Right renal pelvis (tissue), 4 donors: ENCODE results near the gene VAPB. TPM values are rescaled to one million over a fixed set of nuclear protein-coding genes. Genes with fewer than 3 reads are reported as not detected.
"Not testable (repeated sequence)": the region's sequence is repeated elsewhere in the genome, so short reads cannot be mapped to it uniquely, and the experiment has no call there.

Experiments used
- DNase-seq, 4 donors: peaks; one replicate each; pipeline ENCODE4 v3.0.0-alpha.2; 2013; ENCODE audit warnings: low read depth in 4 of 4, low spot score in 3 of 4, missing footprints in 1 of 4
- polyA plus RNA-seq, 4 donors: library from polyadenylated mRNA; unstranded; fragments of 120-200 nt; gene quantifications; one replicate each; pipeline ENCODE4 v1.2.1, GENCODE V29; 2013; ENCODE audit not compliant: insufficient read length in 4 of 4

The VAPB gene, protein sequence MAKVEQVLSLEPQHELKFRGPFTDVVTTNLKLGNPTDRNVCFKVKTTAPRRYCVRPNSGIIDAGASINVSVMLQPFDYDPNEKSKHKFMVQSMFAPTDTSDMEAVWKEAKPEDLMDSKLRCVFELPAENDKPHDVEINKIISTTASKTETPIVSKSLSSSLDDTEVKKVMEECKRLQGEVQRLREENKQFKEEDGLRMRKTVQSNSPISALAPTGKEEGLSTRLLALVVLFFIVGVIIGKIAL
- 10 to 100 TPM; 50.0 to 65.8 (median 63.2) TPM for polyA plus RNA-seq

DNA sequence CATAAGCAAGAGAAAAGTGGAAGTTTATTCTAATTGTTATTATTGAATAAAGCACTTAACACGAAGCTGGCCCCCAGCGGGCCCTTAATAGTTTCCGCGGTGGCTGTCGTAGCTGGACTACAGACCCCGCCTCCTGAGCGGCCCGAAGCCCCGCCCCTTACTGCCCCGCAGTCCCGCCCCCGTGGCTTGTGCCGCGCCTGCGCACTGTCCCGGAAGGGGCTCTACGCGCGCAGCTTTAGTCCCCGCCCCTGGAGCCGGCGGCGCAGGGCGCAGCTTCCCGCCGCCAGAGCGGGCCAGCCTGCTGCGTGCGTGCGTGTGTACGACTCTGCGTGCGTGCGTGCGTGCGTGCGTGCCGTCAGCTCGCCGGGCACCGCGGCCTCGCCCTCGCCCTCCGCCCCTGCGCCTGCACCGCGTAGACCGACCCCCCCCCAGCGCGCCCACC lies at the start of gene VAPB:
Gene VAPB (plus strand): TSS at position 348 of the 442 bp plus-strand sequence. CDS start 231 bp downstream, outside the sequence.
- peak; percentile 88 to 90 (median 89) for DNase-seq

DNA sequence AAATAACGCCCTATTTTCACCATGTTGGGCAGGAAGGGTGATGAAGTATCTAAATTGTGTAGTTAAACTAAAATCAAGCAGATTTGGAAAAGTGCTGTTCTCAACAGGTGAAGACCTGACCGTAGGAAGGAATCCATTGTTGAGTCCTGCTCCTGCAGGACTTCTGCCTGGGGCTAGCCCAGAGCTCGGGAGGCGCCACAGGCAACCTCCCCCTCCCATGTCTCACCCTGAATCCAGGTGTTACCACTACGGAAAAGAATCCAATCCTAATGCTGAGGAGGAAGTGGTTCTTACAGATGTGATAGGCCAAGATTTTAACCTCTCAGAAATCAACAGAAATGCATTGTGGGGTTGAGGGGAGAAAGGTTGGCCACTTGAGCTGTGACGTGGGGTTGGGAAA lies 49.3 kb upstream of the VAPB start:
- DNase-seq, result no peak

DNA sequence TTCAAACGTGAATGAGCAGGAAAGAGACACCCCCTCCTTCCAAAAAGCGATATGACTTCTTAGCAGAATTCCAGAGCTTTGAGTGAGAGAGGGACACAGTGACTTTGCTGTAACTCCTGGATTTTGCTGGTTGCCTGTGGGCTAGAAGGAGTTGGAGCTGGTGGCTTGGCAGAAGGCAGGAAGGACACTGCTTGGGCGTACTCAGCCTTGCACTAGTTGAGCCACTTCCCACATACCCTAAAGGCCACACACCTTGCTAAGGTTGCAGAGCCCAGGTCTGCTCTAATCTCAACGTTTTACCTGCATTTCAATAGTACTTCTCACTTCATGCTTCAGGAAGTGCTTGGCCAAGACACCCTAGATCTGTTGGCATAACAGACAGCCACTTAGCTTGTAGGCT lies 48.9 kb upstream of the VAPB start:
- no peak for DNase-seq

DNA sequence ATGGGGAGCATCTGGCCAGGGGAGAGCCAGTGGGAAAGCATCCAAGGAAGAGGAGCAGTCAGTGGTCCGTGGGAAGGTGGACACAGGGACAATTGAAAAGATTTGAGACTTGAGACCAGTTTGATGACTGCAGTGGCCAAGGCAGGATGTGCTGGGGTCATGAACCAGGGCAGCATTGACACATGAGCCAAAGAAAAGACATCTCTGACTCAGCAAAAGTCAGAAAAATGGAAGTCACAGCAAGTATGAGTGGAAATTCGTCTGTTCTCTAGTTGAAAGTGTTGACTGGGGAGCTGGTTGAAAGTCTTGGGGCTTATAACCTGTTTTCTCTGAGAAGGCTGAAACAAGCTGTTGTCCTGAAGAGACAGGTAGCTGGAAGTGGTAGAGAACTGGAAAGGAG lies 48.2 kb upstream of the VAPB start:
- DNase-seq, result no peak

GRCh38 chr20:58342104-58342945 lies 46.7 kb upstream of the VAPB start:
- DNase-seq, result no peak

- DNase-seq, result no peak
Observed at GRCh38 chr20:58344741-58345140, 44.3 kb upstream of the VAPB start.

GRCh38 chr20:58349570-58349969 lies 39.5 kb upstream of the VAPB start:
- DNase-seq, result no peak

- no peak for DNase-seq
Observed at GRCh38 chr20:58352468-58352867, 36.6 kb upstream of the VAPB start.

GRCh38 chr20:58359441-58359840 lies 29.6 kb upstream of the VAPB start:
- no peak for DNase-seq

DNA sequence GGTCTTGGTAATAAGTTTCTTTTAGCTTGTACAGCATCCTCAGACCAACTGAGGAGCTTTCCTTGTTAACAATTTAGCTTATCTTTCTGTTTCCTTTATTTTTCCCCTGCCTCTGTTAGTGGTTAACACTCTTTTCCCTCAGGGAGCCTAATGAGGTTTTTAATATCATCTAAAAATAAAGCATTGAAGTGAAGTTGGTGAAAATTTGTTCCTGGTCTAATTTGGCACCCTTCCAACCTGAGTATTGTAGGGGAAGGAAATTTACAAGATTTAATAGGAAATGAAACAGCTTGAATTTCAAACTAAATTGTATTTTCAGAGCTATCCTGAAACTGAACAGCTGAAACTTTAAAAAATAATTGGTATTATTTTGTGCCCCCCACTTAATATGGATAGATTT lies 28.1 kb upstream of the VAPB start:
- no peak for DNase-seq

DNA sequence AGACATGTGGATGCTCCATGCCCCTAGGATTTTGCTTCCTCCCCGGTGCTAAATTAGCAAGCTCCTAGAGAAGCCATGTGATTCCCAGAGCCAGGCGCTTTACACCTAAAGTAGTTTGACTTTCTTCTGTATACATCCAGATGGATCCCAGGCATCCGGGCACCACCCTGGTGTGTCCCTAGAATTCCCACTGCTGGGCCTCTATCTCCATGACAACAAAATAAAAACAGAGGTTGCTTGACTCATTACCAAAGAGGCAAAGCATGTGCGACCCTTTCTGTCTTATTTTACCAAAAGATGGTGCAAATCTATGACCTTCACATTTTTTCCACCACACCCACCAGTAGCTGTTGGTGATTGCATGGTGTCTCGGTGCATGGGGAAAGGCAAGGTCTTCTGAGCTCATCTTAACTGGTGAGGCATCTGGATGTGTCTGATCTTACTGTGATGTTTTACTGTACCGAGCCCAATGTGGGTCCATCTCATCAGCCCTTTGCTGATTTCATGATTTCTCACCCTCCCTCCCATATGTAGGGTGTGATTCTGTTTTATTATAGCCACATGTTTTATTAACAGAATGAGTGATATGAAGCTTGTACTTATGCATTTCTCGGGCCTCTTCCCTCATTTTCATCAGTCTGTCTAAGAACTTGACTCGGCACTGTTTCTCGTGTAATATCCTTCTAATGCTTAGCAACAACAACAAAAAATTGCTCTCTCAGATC lies 27.4 kb upstream of the VAPB start:
- DNase-seq, result no peak

DNA sequence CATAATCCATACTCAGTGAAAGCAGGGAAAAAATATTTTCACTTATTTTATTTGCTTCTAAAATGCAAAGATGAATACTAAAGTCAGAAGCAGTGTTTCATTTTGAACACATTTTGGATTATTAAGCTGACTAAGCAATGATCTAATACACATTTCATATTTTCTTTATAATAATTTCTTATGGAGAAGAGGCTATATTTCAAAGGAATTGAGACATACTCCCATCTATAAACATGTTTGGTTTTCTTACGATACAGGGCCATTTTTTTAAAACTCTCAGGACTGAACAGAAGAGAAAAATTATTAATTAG lies 26.9 kb upstream of the VAPB start:
- DNase-seq, result no peak

DNA sequence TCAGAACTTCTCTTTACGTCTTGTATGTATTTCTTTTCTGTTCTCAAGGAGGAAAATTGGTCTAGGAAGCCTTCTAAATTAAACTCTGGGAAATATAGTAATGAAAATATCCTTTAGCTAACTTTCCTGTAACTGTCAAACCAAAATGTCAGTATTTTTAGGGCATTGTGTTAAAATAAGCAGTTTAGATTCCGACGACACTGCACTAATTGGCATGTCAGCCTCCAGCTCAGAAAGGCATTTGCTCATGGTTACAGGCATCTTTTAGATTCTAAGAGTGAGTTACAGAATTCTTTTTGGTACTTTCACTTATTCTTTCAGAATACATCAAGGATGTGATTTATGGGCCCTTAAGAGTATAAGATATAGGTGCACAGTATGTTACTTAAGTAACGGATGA lies 26.1 kb upstream of the VAPB start:
- DNase-seq, result no peak

- no peak for DNase-seq
Observed at GRCh38 chr20:58366866-58367265, 22.2 kb upstream of the VAPB start.

- no peak for DNase-seq
Observed at GRCh38 chr20:58372806-58373205, 16.2 kb upstream of the VAPB start.

DNA sequence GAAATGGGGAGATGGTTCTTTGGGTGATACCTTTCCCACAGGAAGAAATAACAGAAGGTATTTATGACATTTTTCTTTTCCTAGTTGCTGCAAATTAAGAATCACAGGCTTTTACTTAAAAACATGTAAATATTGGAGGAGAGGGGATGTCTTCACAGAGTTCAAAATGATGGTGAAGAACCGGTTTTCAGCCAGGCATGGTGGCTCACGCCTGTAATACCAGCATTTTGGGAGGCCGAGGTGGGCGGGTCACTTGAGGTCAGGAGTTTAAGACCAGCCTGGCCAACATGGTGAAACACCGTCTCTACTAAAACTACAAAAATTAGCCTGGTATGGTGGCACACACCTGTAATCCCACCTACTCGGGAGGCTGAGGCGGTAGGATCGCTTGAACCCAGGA lies 15.7 kb upstream of the VAPB start:
- DNase-seq, result not testable (repeated sequence)

GRCh38 chr20:58374027-58374850 lies 14.8 kb upstream of the VAPB start:
- DNase-seq, result no peak

- no peak for DNase-seq
Observed at GRCh38 chr20:58374906-58375758, 13.9 kb upstream of the VAPB start.

GRCh38 chr20:58375759-58376352 lies 13.2 kb upstream of the VAPB start:
- DNase-seq, result no peak
